Neural cell (in vitro differentiated cells): Measurements from ENCODE around the gene CSTF2. TPM values are rescaled to one million over a fixed set of nuclear protein-coding genes. Genes with fewer than 3 reads are reported as not detected.

Source experiments
- H2AFZ ChIP-seq: fragments of 200-600, 300-800 bp; sonication (generic), shearing (Covaris generic); 2 replicates; pipeline ENCODE4 v1.6.0; 2014; ENCODE audit warnings: low read depth, mild to moderate bottlenecking, antibody characterized with exemption, low read length, moderate library complexity
- H3F3A ChIP-seq: fragments of 200-600 bp; shearing (Covaris generic); 2 replicates; pipeline ENCODE4 v1.6.1; 2016; ENCODE audit warnings: mild to moderate bottlenecking, moderate library complexity, mixed read lengths, antibody characterized with exemption, low read length; ENCODE audit not compliant: insufficient read depth, poor library complexity, severe bottlenecking
- H3K27ac ChIP-seq: fragments of 200-600, 300-800 bp; sonication (generic), shearing (Covaris generic); 2 replicates; pipeline ENCODE4 v1.5.1; 2014; ENCODE audit warnings: mild to moderate bottlenecking, low read length, moderate library complexity
- H3K27me3 ChIP-seq: fragments of 300-800, 200-600 bp; sonication (generic), shearing (Covaris generic); 2 replicates; pipeline ENCODE4 v1.6.0; 2014; ENCODE audit warnings: mild to moderate bottlenecking, low read depth, low read length, moderate library complexity; ENCODE audit not compliant: insufficient read depth
- H3K36me3 ChIP-seq: fragments of 300-800, 200-600 bp; sonication (generic), shearing (Covaris generic); 2 replicates; pipeline ENCODE4 v1.5.1; 2014; ENCODE audit warnings: mild to moderate bottlenecking, antibody characterized with exemption, low read length, moderate library complexity; ENCODE audit not compliant: insufficient read depth
- H3K4me2 ChIP-seq: fragments of 300-800, 200-600 bp; sonication (generic), shearing (Covaris generic); 2 replicates; pipeline ENCODE4 v1.6.0; 2014; ENCODE audit warnings: mild to moderate bottlenecking, low read length
- H3K4me3 ChIP-seq: fragments of 300-800, 200-600 bp; sonication (generic), shearing (Covaris generic); 2 replicates; pipeline ENCODE4 v1.5.1; 2014; ENCODE audit warnings: mild to moderate bottlenecking, low read length, moderate library complexity
- H3K79me2 ChIP-seq: fragments of 200-600 bp; shearing (Covaris generic); replicated peaks from 2 replicates; pipeline ENCODE4 v1.6.0; 2014; ENCODE audit warnings: mild to moderate bottlenecking, low read length, moderate library complexity; ENCODE audit not compliant: insufficient read depth
- H3K9ac ChIP-seq: fragments of 300-800, 200-600 bp; sonication (generic), shearing (Covaris generic); 2 replicates; pipeline ENCODE4 v1.6.1; 2016; ENCODE audit warnings: mild to moderate bottlenecking, low read length, mixed read lengths
- H3K9me2 ChIP-seq: fragments of 200-600 bp; shearing (Covaris generic); 2 replicates; pipeline ENCODE4 v1.6.1; 2016; ENCODE audit warnings: mild to moderate bottlenecking, low read length, mixed read lengths; ENCODE audit not compliant: insufficient read depth
- H3K9me3 ChIP-seq: fragments of 200-600, 300-800 bp; sonication (generic), shearing (Covaris generic); 2 replicates; pipeline ENCODE4 v1.6.1; 2016; ENCODE audit warnings: mild to moderate bottlenecking, mixed run types, low read length, moderate library complexity, mixed read lengths
- H4K20me1 ChIP-seq: fragments of 200-600 bp; shearing (Covaris generic); 2 replicates; pipeline ENCODE4 v1.6.1; 2016; ENCODE audit warnings: mild to moderate bottlenecking, mixed run types; ENCODE audit not compliant: insufficient read depth
- CTCF ChIP-seq: fragments of 450-650 bp; IDR thresholded peaks from 2 replicates; pipeline ENCODE4 v1.5.1; 2014; ENCODE audit warnings: antibody characterized with exemption, mild to moderate bottlenecking, moderate library complexity; ENCODE audit not compliant: poor library complexity, severe bottlenecking
- EP300 ChIP-seq: fragments of 450-650 bp; conservative IDR thresholded peaks from 2 replicates; pipeline ENCODE4 v1.6.1; 2014; ENCODE audit warnings: antibody characterized with exemption, mild to moderate bottlenecking, moderate library complexity; ENCODE audit not compliant: poor library complexity, severe bottlenecking
- EZH2 ChIP-seq: fragments of 200-600, 300-800 bp; shearing (Covaris generic), sonication (generic); IDR thresholded peaks from 2 replicates; pipeline ENCODE4 v1.6.1; 2014; ENCODE audit warnings: antibody characterized with exemption, low read length, borderline replicate concordance, mild to moderate bottlenecking; ENCODE audit not compliant: insufficient read depth, poor library complexity, severe bottlenecking
- MXI1 ChIP-seq: fragments of 450-650 bp; conservative IDR thresholded peaks from 2 replicates; pipeline ENCODE4 v1.6.1; 2014; ENCODE audit warnings: antibody characterized with exemption, mild to moderate bottlenecking; ENCODE audit not compliant: poor library complexity, severe bottlenecking
- POLR2AphosphoS5 ChIP-seq: IDR thresholded peaks from 2 replicates; pipeline ENCODE4 v1.6.1; 2012
- RAD21 ChIP-seq: fragments of 450-650 bp; conservative IDR thresholded peaks from 2 replicates; pipeline ENCODE4 v1.6.1; 2014; ENCODE audit warnings: antibody characterized with exemption, mild to moderate bottlenecking, moderate library complexity
- REST ChIP-seq: IDR thresholded peaks from 2 replicates; pipeline ENCODE4 v1.6.1; 2012; ENCODE audit warnings: borderline replicate concordance
- SMC3 ChIP-seq: fragments of 450-650 bp; conservative IDR thresholded peaks from 2 replicates; pipeline ENCODE4 v1.6.1; 2014; ENCODE audit warnings: antibody characterized with exemption, mild to moderate bottlenecking, moderate library complexity; ENCODE audit not compliant: poor library complexity
- TAF1 ChIP-seq: IDR thresholded peaks from 2 replicates; pipeline ENCODE4 v1.6.1; 2012; ENCODE audit warnings: low read depth
- polyA plus RNA-seq: library from polyadenylated mRNA; depleted of rRNA; stranded (reverse); fragments of >200 nt; gene quantifications from 2 replicates; pipeline ENCODE4 v1.2.3, GENCODE V29; 2014

CSTF2 gene
- polyA plus RNA-seq, 1 donor from 2014 or later = 19.2 TPM

GRCh38 chrX:100871594-100872560, 51.7 kb downstream of the CSTF2 start:
- H3K4me2 ChIP-seq = no peak overlapping the region
- no peak overlapping the region for H3K4me3 ChIP-seq
- no peaks in the 10 kb centered on the region for H3K27me3 ChIP-seq
- TF ChIP-seq EZH2 = no peak
- TF ChIP-seq REST = no peak
- TF ChIP-seq CTCF = no peak
- TF ChIP-seq RAD21 = no peak
- no peak for TF ChIP-seq POLR2AphosphoS5
- no peak for TF ChIP-seq MXI1
- TF ChIP-seq SMC3 = no peak
- no peak for TF ChIP-seq EP300
- no peak for TF ChIP-seq TAF1
- no peaks in the 10 kb centered on the region for H4K20me1 ChIP-seq
- H3K9me3 ChIP-seq = no peaks in the 10 kb centered on the region
- no peaks in the 10 kb centered on the region for H3K36me3 ChIP-seq
- no peaks in the 10 kb centered on the region for H3F3A ChIP-seq
- no peak overlapping the region for H3K9ac ChIP-seq
- H3K9me2 ChIP-seq = no peaks in the 10 kb centered on the region
- no peaks in the 10 kb centered on the region for H3K79me2 ChIP-seq
- H3K27ac ChIP-seq = no peak overlapping the region
- H2AFZ ChIP-seq = no peak overlapping the region

GRCh38 chrX:100874325-100874724, 54.1 kb downstream of the CSTF2 start, which contains the start of gene NOX1:
TSS of gene NOX1 (minus strand) at chrX:100874359. CDS start at chrX:100874139, 220 bp downstream.
- TF ChIP-seq EZH2 (no peak), TAF1 (no peak), POLR2AphosphoS5 (no peak), EP300 (no peak), RAD21 (no peak), MXI1 (no peak)
- Histone ChIP-seq H2AFZ (no peak within 1 kb of the TSS), H3K9me2 (no peaks in the 10 kb centered on the region), H3K36me3 (no peaks in the 10 kb centered on the region), H3F3A (no peaks in the 10 kb centered on the region), H3K9ac (no peak within 1 kb of the TSS), H4K20me1 (no peaks in the 10 kb centered on the region), H3K4me3 (no peak within 1 kb of the TSS), H3K9me3 (no peaks in the 10 kb centered on the region), H3K4me2 (no peak within 1 kb of the TSS), H3K79me2 (no peaks in the 10 kb centered on the region), H3K27me3 (no peaks in the 10 kb centered on the region), H3K27ac (no peak within 1 kb of the TSS)
